Esophagus squamous epithelium (tissue), 5 donors: ENCODE results near the gene TUSC7. TPM values are rescaled to one million over a fixed set of nuclear protein-coding genes. Genes with fewer than 3 reads are reported as not detected.

Experiments
- DNase-seq: peaks from one replicate; lab custom pipeline; 2025; lab: John Stamatoyannopoulos, UW
- H3K27ac ChIP-seq, 4 donors: fragments of 200-600 bp; sonication (generic); one replicate each; pipeline ENCODE4 v1.5.1; 2016 to 2019; ENCODE audit warnings: mild to moderate bottlenecking in 1 of 4
- H3K27me3 ChIP-seq, 4 donors: fragments of 200-600 bp; sonication (generic); 1 replicate in 3 of 4; 2 replicates in 1 of 4; pipeline versions ENCODE4 v1.5.1 to v1.6.0; 2017 to 2021; ENCODE audit warnings: antibody characterized with exemption in 1 of 4
- H3K36me3 ChIP-seq, 3 donors: fragments of 200-600 bp; sonication (generic); one replicate each; pipeline ENCODE4 v1.5.1; 2016 to 2019
- H3K4me1 ChIP-seq, 3 donors: fragments of 200-600 bp; sonication (generic); one replicate each; pipeline ENCODE4 v1.5.1; 2017 to 2019
- H3K4me3 ChIP-seq, 4 donors: fragments of 200-600 bp; sonication (generic); 1 replicate in 3 of 4; 2 replicates in 1 of 4; pipeline ENCODE4 v1.5.1; 2016 to 2019; ENCODE audit warnings: mild to moderate bottlenecking in 2 of 4, moderate library complexity in 1 of 4
- H3K9me3 ChIP-seq, 3 donors: fragments of 200-600 bp; sonication (generic); one replicate each; pipeline ENCODE4 v1.5.1; 2016 to 2019
- CTCF ChIP-seq, 6 experiments: fragments of 450-650 bp in 4 of 6; fragments of 200-600 bp in 2 of 6; sonication (generic) in 2 of 6; IDR thresholded peaks; one replicate each; pipeline ENCODE4 v1.5.1; 2016 to 2019; ENCODE audit warnings: antibody characterized with exemption in 6 of 6, mild to moderate bottlenecking in 4 of 6, moderate library complexity in 4 of 6
- POLR2A ChIP-seq, 4 donors: fragments of 450-650 bp; IDR thresholded peaks; one replicate each; pipeline ENCODE4 v1.6.1; 2017; ENCODE audit warnings: antibody characterized with exemption in 4 of 4, mild to moderate bottlenecking in 4 of 4, moderate library complexity in 3 of 4
- WGBS, 2 donors: methylation state at CpG; one replicate each; pipeline ENCODE4 v1.1.5; 2018; 5-methylcytosine and 5-hydroxymethylcytosine counted together
- intact Hi-C: fragments of 100-400 bp; cut with DNase I; formaldehyde crosslinking; loops from one replicate; pipeline ENCODE4 v1.15.0; 2022
- total RNA-seq, 4 donors: library from RNA; depleted of rRNA; stranded (reverse); fragments of >200 nt; gene quantifications; one replicate each; pipeline ENCODE4 v1.1.0, GENCODE V29; 2016
- donor health status: DM: yes; HTN: yes; CAD: no.

TUSC7 gene
- total RNA-seq, 4 donors from 2014 or later, result not detected

DNA sequence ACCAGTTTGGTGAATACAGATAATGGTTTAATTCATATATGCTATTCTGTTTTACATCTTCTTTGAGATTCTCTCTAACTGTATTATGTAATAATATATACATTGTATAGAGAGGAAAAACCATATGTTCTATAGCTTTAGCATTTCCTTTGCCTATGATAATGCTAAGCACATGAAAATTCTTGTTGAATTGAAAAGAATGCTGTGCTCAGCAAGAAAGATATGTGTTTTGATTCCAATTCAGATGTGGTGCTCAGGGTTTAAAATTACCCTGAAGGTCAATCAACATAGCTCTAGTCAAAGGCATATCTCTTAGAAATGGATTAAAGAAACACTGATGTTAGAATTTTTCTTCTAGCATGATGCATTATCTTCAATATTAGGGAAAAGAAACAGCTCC, 8.5 kb upstream of the TUSC7 start:
- Histone ChIP-seq H3K4me1 (no peaks in the 10 kb centered on the region), H3K4me3 (no peak overlapping the region), H3K9me3 (no peaks in the 10 kb centered on the region), H3K27ac (no peak overlapping the region), H3K27me3 (no peaks in the 10 kb centered on the region), H3K36me3 (no peaks in the 10 kb centered on the region)
- intact Hi-C loops, result no loop called here
- TF ChIP-seq POLR2A (IDR thresholded peaks at IDR 0.05) (no peak), CTCF (IDR thresholded peaks at IDR 0.05) (no peak)
- no peak for DNase-seq

DNA sequence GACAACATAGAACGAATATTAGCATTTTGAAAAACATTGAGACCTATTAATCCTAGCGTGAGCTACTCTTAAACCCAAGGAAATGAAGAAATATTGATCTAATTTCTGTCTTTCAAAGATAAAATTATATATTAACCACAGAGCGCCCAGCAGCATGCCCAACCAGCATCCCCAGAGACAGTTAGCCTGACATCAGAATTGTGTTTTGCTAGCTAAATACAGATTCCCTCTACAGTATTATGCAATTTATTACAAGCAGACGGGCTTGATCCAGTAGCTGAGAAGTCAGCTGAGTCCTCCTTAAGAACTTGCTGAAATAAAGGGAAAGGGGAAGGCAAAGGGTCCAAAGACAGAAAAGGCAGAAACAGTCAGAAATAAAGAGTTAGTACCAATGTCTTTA, 7.2 kb upstream of the TUSC7 start:
- intact Hi-C loops, result no loop called here
- no peaks in the 10 kb centered on the region for H3K9me3 ChIP-seq
- TF ChIP-seq POLR2A (IDR thresholded peaks at IDR 0.05), result no peak
- no peak for TF ChIP-seq CTCF (IDR thresholded peaks at IDR 0.05)
- no peak overlapping the region for H3K27ac ChIP-seq
- no peaks in the 10 kb centered on the region for H3K36me3 ChIP-seq
- H3K27me3 ChIP-seq, result no peaks in the 10 kb centered on the region
- H3K4me3 ChIP-seq, result no peak overlapping the region
- 61 to 63% methylated on average over 4 of the region's 4 CpGs for WGBS, 2 donors
- H3K4me1 ChIP-seq, result no peaks in the 10 kb centered on the region
- no peak for DNase-seq

- Histone ChIP-seq H3K4me1 (no peaks in the 10 kb centered on the region), H3K27me3 (no peaks in the 10 kb centered on the region), H3K4me3 (no peak overlapping the region), H3K9me3 (no peaks in the 10 kb centered on the region), H3K27ac (no peak overlapping the region), H3K36me3 (no peaks in the 10 kb centered on the region)
- TF ChIP-seq CTCF (IDR thresholded peaks at IDR 0.05) (no peak), POLR2A (IDR thresholded peaks at IDR 0.05) (no peak)
- no peak for DNase-seq
- intact Hi-C loops, result no loop called here
- 72 to 87% methylated on average over 3 of the region's 3 CpGs for WGBS, 2 donors
Measured at GRCh38 chr3:116707531-116707930, 2.0 kb upstream of the TUSC7 start.

DNA sequence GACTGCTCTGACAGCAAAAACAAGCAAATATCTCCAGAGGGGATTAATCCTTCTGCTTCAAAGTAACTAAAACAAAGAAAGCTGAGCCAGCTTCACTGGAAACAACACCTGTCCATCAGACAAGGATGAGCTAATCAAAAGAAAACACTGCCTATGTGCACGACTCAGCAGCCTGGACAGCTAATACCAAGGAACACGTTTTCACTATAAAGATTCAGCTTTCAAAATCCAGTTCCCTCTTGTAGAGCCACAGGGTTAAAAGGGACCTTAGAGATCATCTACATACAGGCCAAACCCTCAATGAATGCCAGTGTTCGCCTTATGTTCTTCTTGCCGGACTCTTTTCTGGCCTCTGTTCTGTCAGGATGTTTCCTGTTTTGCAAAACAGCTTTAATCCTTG, 6.9 kb downstream of the TUSC7 start:
- no peak for DNase-seq
- no peak overlapping the region for H3K4me3 ChIP-seq

DNA sequence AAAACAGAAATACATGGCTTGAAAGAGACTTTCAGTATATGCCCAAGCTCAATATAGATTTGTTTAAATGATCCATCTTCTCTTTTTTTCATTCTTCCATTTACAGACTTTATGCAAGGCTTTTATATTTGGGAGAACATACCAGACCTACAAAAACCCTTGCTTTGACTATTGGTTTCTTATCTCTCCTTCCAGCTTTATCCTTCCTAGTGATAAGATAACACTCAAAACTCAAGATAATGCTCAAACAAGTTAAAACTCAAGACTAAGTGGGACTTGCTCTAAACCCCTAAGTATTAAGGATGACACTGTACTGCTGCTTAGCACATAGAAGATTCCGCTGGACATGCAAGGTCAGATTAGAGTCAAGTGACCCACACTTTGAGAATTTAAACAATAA, 8.0 kb downstream of the TUSC7 start:
- no peak for DNase-seq
- no peak overlapping the region for H3K4me3 ChIP-seq
- H3K9me3 ChIP-seq, result no peaks in the 10 kb centered on the region
- WGBS, 2 donors, result 94 to 100% methylated on average over 1 of the region's 1 CpG
- H3K4me1 ChIP-seq, result no peaks in the 10 kb centered on the region
- H3K36me3 ChIP-seq, result no peaks in the 10 kb centered on the region
- H3K27me3 ChIP-seq, result no peaks in the 10 kb centered on the region
- intact Hi-C loops, result no loop called here
- no peak overlapping the region for H3K27ac ChIP-seq
- TF ChIP-seq CTCF (IDR thresholded peaks at IDR 0.05), result no peak
- TF ChIP-seq POLR2A (IDR thresholded peaks at IDR 0.05), result no peak

More for the DNA sequence above, 6.9 kb downstream of the TUSC7 start:
- TF ChIP-seq POLR2A (IDR thresholded peaks at IDR 0.05) (no peak), CTCF (IDR thresholded peaks at IDR 0.05) (no peak)
- H3K27ac ChIP-seq, result no peak overlapping the region
- intact Hi-C loops, result no loop called here
- H3K9me3 ChIP-seq, result no peaks in the 10 kb centered on the region
- no peaks in the 10 kb centered on the region for H3K27me3 ChIP-seq
- H3K36me3 ChIP-seq, result no peaks in the 10 kb centered on the region
- WGBS, 2 donors, result 52 to 57% methylated on average over 4 of the region's 4 CpGs
- no peaks in the 10 kb centered on the region for H3K4me1 ChIP-seq
